ENCODE results near the gene KCNQ2.
"Not testable (repeated sequence)": the region's sequence is repeated elsewhere in the genome, so short reads cannot be mapped to it uniquely, and the experiment has no call there.

KCNQ2 gene

DNA sequence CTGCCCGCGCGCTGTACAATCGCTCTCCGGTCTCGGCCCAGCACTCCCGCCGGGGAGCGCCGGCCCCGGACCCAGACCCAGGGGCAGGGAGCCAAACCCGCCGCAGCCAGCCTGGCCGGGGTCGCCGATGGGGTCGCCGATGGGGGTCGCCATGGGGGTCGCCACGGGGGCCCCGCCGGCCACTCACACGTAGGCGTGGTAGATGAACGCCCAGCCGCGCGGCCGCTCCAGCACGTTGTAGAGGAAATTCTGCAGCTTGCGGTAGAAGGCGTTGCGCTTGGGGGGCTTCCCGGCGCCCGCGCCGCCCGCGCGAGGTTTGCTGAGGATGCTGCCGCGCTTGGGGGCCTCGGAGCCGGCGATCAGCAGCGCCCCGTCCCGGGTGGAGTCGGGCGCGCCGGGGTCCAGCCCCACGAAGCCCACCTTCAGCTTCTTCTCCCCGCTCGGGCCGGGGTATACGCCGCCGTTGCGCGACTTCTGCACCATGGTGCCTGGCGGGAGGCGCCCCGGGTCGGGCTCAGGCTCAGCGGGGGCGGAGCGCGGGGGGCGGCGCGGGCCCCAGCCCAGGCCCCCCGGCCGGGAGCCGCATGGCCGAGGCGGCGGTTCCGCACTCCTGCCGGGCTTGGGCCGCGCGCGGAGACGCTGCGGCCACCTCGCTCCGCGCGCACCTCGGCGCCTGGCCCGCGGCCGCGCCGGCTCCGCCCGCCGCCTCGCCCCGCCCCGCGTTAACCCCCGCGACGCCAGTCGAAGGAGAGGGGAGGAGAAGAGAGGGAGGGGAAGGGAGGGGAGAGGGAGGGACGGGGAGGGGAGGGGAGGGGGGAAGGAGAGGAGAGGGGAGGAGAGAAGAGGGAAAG lies at the start of gene KCNQ2:
Gene KCNQ2, minus strand, starts transcription at position 675 of the 851 bp plus-strand sequence. Its CDS starts 192 bp downstream, at position 483.
- DNase-seq, result no peak

DNA sequence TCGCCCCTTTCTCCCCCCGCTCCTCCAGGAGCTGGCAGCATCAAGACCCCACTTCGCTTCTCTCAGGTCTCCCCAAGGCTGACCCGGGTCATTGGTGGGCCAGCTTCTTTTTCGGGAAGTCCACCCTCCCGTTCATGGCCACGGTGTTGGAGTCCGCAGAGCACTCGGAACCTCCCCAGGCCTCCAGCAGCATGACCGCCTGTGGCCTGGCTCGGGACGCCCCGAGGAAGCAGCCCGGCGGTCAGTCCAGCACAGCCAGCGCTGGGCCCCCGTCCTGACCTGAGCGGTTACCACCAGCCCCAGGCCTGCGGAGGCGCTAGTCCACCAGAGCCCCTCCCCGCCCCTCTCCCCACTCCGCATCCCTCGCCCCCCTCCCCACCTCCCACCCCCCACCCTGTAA lies 49.1 kb upstream of the KCNQ2 start:
- DNase-seq, result no peak

- DNase-seq, result no peak
Observed at GRCh38 chr20:63520934-63521601, 48.6 kb upstream of the KCNQ2 start.

GRCh38 chr20:63520504-63520933 lies 48.1 kb upstream of the KCNQ2 start, which contains the start of gene PPDPF:
TSS of gene PPDPF (plus strand) at chr20:63520765. CDS start at chr20:63521309, 544 bp downstream.
- DNase-seq, result no peak

DNA sequence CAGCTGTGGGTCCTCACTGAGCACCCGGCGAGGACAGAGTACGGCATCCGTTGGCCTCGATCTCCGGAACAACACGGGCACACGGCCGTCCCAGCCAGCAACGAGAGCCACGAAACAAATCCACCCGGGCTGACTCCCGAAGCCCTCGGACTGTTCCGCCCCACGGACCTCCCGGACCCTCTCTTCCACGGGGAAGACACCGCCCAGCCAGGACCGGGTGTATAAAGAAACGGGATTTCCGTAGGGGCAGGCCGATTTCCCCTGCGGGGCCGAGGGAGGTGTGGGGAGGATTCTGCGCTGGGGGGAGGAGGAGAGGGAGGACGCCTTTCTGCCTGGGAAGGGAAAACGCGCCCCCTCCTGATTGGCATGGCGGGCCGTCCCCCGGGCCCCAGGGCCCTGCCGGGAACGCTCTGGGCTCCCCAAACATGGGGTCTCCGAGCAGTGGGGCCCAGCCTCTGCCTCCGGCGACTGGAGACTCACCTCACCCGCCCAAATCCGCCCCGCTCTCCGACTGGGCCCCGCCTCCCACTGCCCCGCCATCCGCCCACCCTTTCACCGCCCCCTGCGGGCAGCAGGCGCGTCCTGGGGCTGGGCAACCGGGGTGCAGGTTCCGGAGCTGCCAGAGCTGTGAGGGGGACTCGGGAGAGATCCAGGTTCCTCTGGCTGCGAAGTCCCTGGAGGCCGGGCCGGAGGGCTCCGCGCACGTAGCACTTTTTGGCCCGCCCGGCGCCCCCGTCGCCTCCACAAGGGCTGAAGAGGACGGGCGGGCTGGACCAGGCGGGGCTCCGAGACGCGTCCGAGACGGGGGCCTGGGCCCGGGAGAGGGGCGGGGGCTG lies 47.4 kb upstream of the KCNQ2 start:
- no peak for DNase-seq

GRCh38 chr20:63518946-63519667 lies 46.7 kb upstream of the KCNQ2 start:
- DNase-seq, result no peak

- no peak for DNase-seq
Observed at GRCh38 chr20:63518351-63518861, 46.0 kb upstream of the KCNQ2 start.

DNA sequence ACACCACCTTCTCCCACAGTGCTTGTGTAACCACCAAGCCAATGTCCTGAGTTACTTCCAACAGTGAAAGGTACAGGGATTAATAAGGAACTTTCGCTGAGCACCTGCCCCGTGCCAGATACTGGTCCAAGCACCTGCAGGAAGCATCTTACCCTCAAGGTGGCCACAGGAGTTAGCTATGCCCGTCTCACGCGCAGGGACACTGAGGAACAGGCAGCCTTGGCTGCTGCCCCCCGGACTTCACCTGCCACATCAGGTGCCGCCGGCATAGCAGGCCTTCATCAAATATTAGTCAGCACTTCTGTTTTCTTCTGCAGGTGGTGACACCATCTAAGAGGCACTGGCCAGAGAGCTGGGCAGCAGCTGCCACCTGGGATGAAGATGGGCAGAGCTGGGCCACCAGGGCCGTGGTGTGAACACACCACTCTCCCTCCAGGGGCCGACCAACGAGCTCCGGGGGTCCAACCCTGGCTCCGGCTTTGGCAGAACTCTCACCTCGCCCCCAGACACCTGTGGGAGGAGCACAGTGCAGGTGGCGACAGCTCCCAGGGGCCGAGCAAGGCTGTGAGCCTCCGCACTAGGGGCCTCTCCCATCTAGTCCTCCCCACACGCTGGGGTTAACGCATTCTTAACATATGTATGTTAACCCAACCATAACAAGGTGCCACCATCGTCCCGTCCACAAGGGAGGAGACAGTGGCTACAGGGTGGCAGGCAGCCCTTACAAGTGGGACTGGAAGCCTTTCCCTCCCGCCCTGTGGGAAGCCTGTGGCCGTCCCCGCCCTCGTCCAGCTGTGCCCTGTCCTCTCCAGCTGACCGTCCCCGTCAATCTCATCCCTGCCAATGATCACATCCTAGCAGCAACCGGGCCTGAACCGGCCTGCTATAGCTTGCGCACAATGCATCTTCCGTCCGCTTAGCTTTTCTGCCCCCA lies 45.2 kb upstream of the KCNQ2 start:
- no peak for DNase-seq

DNA sequence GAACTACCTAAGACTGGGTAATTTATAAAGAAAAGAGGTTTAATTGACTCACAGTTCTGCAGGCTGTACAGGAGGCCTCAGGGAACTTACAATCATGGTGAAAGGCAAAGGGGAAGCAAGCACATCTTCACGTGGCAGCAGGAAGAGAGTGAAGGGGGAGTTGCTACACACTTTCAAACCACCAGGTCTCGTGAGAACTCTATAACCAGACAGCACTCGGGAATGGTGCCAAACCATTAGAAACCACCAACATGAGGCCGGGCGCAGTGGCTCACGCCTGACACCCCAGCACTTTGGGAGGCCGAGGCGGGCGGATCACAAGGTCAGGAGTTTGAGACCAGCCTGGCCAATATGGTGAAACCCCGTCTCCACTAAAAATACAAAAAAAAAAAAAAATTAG lies 42.1 kb upstream of the KCNQ2 start:
- not testable (repeated sequence) for DNase-seq

DNA sequence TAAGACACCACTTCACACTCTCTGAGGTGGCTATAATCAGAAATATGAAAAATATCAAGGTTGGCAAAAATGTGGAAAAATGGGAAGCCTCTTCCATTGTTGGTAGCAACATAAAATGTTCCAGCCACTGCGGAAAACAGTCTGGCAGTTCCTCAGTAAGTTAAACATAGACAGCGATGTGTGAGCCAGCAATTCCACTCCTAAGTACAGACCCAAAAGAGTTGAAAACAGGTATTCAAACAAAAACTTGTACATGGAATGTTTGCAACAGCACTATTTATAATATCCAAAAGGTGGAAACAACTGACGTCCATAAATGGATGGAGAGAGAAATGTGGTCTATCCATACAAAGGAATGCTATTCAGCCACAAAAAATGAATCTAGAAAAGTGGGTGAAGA lies 40.8 kb upstream of the KCNQ2 start:
- DNase-seq, result no peak

GRCh38 chr20:63509088-63509564 lies 36.7 kb upstream of the KCNQ2 start:
- no peak for DNase-seq

DNA sequence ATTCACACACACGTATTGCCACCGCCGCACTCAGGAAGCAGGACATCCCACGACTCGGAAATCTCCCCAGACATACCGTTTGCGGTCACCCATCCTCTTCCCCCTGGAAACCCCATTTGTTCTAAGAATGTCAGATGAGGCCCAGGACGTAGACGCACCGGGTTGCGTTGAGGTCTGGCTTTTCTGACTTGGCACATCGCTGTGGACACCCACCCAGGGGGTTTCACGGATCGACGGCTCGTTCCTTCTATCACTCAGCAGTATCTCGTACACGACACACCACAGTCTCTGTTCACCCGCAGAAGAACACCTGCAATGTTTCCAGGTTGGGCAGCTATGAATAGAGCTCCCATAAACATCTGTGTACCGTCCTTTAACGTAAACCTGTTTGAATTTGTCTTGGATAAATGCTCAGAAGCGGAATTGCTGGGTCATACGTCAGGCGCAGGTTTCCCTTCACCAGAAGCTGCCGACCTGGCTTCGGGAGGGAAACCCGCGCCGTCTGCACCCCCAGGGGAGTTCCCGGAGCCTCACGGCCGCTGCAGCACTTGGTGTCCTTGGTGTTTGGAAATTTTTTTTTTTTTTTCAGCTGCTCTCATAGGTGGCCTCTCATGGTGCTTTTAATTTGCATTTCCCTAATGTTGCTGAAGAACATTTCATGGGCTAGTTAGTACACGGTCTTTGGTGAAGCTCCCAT lies 35.8 kb upstream of the KCNQ2 start:
- DNase-seq, result no peak

DNA sequence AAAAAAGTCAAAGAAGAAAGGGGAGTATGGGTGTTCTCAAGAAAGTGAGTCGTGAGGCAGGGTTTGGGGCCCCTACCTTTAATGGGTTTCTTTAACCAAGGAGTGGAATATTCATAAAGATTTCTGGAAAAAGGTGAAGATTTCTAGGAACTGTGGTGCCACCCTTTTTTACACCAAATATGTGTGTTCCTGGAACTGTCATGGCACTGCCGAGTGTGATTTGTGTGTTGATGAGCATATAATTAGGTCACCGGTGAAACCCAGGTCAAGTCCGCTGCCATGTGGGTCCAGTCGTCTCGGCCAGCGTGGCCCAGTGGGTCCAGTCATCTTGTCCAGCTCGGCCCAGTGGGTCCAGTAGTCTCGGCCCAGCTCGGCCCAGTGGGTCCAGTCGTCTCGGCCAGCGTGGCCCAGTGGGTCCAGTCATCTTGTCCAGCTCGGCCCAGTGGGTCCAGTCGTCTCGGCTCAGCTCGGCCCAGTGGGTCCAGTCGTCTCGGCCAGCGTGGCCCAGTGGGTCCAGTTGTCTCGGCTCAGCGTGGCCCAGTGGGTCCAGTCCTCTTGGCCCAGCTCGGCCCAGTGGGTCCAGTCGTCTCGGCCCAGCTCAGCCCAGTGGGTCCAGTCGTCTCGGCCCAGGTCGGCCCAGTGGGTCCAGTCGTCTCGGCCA lies 34.8 kb upstream of the KCNQ2 start:
- no peak for DNase-seq

DNA sequence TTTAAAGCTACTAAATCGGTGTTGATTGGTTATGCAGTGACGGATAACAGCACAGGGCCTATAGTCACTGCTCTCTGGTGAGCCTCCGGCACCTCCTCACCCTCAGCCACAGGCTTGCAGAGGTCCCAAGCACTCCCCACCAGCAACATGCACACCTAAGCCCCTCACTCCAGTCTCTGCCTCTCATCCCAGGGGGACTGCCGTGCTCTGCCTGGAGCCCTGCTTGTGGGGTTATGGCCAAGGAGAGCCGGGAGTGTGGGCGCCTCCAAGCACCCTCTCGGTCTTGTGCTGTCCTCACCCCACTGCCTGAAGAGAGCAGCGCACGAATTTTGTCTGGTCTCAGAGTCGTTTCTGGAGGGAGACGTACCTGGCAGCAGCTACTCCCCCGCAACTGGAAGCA lies 33.3 kb upstream of the KCNQ2 start:
- no peak for DNase-seq

DNA sequence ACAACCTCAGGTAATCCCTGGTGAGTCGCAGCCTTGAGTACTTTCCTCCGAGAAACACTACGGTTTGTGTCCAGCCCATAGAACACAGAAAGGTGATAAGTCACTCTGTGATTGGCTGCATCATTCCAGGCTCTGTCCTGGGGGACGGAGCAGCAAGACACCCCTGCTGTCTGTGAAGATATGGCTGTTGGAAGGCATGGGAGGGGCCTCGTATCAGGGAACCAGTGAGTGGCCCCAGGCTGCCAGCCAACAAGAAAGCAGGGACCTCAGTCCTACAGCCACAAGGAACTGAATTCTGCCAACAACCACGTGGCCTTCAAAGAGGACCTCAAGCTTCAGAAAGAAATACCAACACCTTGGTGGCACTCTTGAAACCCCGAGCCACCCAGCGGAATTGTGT lies 32.8 kb upstream of the KCNQ2 start:
- no peak for DNase-seq

DNA sequence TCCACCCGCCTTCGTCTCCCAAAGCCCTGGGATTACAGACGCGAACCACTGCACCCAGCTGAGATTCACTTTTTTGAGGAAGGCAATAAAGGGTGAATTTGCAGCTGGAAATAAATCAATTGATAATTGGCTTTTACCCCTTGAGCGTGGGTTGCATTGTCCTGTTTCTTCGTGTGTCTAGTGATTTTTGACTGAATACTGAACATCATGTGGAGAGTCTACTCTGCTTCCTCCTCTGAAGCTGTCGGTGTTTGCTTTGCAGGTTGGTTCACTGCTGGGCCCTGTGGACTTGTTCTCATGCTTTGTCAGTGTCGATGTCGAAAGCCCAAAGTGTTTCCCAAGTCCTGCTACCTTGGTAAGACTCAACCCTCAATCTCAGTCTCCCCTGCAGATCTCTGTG lies 32.2 kb upstream of the KCNQ2 start:
- no peak for DNase-seq

DNA sequence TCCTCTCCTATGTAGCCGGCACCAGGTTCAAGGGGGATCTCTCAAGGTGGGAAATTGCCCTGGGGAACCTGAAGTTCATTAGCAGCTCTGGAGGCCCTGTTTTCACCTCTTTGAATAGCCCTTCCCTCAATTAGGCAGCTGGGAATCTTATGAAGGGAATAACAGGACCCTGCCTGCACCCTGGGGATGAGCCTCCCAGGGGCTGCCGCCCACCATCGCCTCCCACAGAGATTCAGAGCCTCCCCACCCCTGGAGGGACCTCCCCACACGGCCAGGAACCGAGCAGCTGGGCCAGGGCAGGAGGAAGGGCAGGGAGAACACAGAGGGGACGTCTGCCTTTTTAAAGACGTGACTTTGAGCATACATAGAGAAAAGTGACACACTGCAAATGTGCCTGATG lies 31.1 kb upstream of the KCNQ2 start:
- no peak for DNase-seq

DNA sequence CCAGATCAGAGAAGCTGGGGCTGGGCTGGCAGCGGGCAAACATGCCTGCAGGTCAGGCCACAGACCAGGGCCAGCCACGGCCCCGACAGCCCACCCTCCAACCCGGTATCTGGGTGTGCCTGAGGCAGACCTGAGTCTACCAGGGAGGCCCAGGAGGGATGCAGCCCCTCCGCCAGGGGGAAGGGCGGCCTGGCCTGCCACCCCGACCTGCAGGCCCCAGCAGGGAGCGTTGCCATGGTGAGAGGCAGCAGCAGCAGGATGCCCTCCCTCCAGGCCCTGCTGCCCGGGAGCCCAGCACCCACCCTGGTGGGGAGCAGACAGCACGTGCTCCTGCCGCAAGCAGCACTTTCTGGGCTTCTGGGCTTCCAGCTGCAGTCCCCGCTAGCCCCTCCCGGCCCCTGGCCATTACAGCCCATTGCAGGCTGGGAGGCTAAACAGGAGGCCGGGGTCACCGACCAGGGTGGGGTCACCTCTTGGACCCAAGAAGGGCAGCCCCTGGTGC lies 30.3 kb upstream of the KCNQ2 start:
- DNase-seq, result no peak

- DNase-seq, result no peak
Observed at GRCh38 chr20:63501818-63502670, 29.6 kb upstream of the KCNQ2 start.
